ENCODE measurements around the gene CHST3.
A peak's percentile ranks its signal among the peaks of the same experiment; 100 is the strongest.
"Not testable (repeated sequence)": the region's sequence is repeated elsewhere in the genome, so short reads cannot be mapped to it uniquely, and the experiment has no call there.

Gene CHST3

GRCh38 chr10:71988895-71989294, 24.7 kb downstream of the CHST3 start:
- not testable (repeated sequence) for DNase-seq (ENCODE audit: low spot score)

DNA sequence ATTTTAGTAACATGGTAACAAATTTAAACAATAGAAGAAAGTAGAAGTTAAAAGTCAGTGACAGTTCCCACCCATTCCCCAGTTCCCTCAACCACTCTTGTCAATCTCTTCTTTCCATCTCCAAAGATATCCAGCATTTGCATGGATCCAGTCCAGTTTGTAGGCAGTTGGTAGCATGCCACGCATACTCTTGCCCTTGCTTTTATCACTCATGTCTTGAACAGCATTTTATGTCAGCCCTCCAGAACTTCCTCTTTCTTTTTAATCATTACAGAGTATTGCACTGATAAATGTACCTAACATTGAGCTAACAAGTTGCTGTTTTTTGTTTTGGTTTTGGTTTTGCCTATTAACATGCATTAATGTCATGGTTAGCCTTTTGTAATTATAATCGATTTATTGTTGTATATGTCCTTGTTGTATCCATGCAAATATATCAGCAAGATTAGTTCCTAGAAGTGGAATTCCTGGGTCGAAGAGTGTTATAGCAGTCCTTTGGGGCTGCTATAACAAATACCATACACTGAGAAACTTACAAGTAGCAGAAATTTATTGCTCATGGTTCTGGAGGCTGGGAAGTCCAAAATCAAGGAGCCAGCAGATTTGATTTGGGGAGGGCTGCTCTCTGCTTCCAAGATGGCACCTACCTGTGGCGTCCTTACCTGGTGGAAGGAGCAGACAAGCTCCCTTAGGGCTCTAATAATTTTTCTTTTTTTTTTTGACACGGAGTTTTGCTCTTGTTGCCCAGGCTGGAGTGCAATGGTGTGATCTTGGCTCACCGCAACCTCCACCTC, 25.7 kb downstream of the CHST3 start:
- no peak for DNase-seq (ENCODE audit: low spot score)

- no peak for DNase-seq (ENCODE audit: low spot score)
These were observed 26.6 kb downstream of the CHST3 start for GRCh38 chr10:71990706-71991269.

DNA sequence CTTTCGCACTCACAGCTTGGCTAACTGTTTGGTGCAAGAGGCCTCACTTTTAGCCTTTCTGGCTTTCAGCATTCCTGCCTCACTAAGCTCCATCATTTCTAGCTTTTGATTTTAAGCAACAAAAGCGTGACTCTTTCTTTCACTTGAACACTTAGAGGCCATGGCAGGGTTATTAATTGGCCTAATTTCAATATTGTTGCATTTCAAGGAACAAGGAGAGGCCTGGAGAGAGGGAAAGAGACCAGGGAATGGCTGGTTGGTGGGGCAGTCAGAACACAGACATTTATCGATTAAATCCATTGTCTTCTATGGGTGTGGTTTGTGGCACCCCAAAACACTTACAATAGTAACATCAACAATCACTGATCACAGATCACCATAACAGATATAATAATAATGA, 31.3 kb downstream of the CHST3 start:
- DNase-seq (ENCODE audit: low spot score), result no peak

- DNase-seq (ENCODE audit: low spot score), result no peak
These were observed 31.8 kb downstream of the CHST3 start for GRCh38 chr10:71995887-71996575.

GRCh38 chr10:71996592-71997371, 32.6 kb downstream of the CHST3 start:
- no peak for DNase-seq (ENCODE audit: low spot score)

- no peak for DNase-seq (ENCODE audit: low spot score)
These were observed 34.1 kb downstream of the CHST3 start for GRCh38 chr10:71998119-71998839.

DNA sequence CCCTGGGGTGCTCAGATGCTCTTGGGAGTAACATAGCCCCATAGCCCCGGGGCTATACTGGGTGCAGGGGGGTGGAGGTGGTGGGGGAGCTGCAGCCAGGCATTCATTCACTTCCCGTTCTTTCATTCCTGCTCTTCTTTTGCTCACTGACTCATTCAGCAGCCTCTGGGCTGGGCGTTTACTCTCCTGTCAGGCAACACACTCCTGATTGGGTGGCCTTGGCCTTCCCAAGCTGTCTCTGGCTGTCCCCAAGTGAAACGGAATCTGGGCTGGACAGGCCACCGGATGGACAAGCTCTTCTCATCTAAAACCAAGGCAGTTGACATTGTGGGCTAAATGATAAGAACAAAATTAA, 34.6 kb downstream of the CHST3 start:
- DNase-seq (ENCODE audit: low spot score), result peak; percentile 70

DNA sequence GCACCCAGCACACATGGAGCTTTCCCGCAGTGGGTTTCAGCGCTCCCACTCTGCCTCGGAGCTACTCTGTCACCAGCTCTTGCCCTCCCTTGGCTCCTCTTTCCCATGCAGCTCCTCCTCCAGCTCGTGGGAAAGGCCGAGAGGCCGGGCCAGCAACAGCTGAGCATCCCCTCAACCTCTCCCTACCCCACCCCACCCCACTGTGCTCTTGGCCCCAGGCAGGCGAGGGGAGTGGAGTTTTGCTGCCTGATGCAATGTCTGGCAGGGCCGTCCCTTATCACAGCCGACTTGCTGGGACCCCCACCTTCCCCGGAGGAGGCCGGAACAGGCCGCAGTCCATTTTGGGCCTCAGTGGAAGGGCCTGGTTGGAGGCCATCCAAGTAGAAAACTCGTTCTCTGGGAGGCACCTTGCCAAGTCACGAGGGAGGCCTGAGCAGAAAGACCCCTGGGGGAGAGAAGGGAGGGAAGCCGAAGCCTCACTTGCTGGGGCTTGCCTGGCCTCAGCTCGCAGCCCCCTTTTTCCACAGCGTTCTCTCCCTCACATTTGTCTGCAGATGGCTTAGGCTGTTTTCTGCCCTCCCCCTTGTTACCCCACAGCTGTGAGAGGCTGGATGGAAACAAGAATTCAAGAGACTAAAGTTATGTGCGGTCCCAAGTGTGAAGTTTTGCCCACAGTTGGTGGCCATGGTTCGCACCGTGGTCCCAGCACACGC, 35.3 kb downstream of the CHST3 start:
- peak; percentile 53 for DNase-seq (ENCODE audit: low spot score)

- no peak for DNase-seq (ENCODE audit: low spot score)
These were observed 36.2 kb downstream of the CHST3 start for GRCh38 chr10:72000073-72001032.

GRCh38 chr10:72001033-72001395, 36.8 kb downstream of the CHST3 start:
- no peak for DNase-seq (ENCODE audit: low spot score)

DNA sequence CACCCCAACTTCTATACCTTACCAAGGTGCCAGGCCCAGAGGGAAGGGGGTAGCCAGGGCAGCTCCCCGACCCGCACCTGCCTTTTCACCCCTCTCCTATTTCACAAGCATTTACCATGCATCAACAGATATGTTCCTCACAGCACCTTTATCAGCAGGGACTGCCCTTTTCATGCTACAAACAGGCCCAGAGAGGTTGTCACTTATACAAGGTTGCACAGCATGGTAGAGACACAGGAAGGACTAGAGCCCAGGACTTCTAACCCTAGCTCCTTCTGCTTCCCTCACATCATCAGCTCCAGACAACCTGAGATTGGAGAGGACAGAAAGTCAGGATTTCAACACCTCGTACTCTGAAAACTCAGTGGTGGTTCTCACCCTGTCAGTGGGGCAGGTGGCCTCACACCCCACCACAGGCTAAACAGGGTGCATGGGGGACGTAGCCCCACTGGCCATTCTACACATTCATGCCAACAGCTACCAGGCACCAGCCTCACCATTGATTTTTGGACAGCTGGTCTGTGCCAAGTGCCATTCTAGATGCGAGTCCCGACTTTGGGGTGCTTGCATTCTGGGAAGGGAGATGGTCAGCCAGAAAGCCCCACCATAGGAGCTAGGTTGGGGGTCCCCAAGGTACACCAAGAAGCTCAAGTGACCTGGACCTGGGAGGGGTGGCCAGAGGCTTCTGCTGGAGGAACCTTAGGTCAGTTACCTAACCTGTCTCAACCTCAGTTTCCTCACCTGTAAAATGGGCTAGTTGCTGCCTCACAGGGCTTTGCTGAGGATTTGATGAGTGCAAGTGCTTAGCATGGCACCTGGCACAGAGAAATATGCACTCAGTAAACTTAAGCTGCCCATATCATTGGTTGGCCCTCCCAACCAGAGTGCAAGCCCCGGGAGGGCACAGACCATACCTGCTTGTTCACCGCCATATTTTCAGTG, 38.4 kb downstream of the CHST3 start:
- DNase-seq (ENCODE audit: low spot score), result no peak

DNA sequence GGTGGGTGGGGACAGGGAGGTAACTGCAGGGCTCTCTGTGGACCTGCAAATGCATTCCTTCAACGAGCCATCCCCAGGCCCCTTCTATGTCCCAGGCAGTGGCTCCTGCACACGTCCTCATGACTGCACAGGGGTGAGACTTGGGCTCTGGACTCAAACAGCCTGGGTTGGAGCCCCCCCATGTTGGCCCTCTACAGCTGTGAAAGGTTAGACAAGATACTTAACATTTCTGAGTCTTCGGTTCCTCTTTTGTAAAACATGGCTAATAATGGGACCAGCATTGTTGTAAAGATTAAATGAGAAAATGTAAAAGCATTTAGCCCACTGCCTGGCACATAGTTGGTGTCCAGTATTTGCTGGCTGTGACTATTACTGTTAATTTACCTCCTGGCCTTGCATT, 41.8 kb downstream of the CHST3 start:
- DNase-seq (ENCODE audit: low spot score), result no peak

DNA sequence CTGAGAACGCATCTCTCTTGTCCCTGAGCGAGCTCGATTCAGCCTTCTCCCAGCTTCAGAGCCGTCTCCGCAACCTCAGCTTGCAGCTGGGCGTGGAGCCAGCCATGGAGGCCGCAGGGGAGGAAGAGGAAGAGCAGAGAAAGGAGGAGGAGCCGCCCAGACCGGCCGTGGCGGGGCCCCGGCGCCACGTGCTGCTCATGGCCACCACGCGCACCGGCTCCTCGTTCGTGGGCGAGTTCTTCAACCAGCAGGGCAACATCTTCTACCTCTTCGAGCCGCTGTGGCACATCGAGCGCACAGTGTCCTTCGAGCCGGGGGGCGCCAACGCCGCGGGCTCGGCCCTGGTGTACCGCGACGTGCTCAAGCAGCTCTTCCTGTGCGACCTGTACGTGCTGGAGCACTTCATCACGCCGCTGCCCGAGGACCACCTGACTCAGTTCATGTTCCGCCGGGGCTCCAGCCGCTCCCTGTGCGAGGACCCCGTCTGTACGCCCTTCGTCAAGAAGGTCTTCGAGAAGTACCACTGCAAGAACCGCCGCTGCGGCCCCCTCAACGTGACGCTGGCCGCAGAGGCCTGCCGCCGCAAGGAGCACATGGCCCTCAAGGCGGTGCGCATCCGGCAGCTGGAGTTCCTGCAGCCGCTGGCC, 43.2 kb downstream of the CHST3 start:
- DNase-seq (ENCODE audit: low spot score), result no peak

GRCh38 chr10:72008096-72008981, 44.1 kb downstream of the CHST3 start:
- no peak for DNase-seq (ENCODE audit: low spot score)

DNA sequence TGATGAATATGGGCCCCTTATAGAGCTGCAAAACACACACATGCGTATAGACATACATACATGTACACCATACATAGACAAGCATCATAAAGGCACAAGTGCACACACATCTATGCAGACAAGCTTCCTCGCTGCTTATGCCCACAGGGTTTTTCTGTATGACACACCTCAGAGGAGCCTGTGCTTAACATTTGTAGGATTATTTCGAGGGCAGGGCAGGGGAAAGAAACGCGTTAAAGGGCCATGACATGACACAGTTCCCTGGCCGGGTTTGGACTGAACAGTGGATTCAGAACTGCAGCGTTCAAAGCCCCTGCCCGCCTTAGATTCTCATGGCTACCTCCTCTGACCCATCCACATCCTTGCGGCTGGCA, 44.8 kb downstream of the CHST3 start:
- no peak for DNase-seq (ENCODE audit: low spot score)

DNA sequence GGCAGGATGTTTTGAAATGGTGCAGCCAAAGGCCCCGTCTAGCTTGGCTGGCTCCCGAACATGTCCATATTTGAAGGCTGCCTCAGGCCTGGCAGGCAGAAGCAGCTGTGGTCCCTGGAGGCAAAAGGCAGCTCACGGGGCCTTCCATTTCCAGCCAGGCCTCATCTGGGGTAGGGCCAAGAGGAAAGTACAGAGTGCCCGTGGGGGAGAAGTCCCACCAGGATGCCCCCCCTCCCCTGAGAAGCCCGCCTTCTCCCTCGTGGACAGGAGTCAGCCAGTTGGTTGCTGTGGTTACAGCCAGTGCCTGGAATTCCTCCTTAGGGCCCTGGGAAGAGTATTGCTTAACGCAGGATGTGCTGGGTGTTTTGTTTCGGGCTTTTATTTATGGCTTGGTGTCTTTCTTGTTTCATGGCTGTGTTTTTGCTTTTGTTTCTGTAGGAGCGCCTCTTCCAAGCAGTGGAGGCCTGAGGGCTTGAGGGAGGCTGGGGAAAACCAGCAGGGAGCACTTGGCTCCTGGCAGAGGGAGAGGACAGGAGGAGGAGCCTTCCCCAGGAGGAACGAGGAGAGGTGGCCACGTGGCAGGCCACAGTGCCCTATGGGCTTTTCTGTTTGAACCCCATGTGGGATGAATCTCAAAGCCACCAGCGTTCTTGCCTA, 45.4 kb downstream of the CHST3 start:
- peak; percentile 46 for DNase-seq (ENCODE audit: low spot score)
